GM21367 (cell line): Measurements from ENCODE around the gene ARHGEF11.

Experiments used
- ATAC-seq: cut with Tn5 transposase; IDR thresholded peaks from one replicate; pipeline ENCODE4 v1.9.1; 2021; ENCODE audit not compliant: unreplicated experiment

Gene ARHGEF11

DNA sequence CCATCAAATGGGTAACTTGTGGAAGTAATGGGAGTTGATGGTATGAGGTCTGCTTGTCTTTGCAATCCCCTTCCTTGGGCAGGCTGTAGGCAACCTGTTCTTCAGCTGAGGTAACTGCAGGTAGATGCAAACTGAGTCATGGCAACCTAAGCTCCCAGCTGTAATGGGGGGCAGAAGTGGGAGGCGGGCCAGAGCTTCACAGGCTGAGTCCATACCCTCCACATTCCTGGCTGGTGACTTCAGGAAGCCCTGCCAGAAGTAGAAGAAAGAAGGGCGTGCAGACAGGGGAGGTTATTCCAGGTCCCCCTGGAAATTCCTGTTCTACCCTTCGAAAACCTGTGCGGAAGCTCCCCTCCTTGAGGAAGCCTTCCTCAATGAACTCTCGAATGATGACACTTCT is 44.9 kb downstream of the ARHGEF11 start:
- ATAC-seq = no peak

DNA sequence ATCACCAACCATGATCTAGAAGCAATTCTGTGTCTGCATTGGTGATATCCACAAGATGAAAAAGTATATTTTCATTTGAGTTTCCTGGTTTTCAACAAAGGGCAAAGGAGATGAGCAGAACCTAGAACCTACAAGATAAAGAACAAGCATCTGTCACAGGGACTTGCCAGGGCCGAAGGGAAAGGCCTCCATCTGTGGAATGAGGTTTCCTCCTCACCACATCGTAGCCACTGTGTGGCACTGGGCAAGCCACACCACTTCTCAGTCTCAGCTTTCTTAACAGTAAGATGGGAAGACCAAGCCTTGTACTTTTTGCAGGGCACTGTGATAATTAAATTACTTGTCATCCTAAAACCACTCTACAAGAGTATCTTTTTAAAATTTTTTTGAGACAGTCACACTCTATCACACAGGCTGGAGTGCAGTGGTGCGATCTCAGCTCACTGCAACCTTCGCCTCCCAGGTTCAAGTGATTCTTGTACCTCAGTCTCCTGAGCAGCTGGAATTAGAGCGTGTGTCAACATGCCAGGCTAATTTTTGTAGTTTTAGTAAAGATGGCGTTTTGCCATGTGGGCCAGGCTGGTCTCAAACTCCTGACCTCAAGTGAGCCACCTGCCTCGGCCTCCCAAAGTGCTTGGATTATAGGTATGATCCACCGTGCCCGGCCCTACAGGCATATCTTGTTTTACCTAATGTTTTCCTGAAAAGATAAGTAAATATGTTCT is 45.8 kb downstream of the ARHGEF11 start:
- ATAC-seq = no peak

- no peak for ATAC-seq
Observed at GRCh38 chr1:156998840-156999500, 46.6 kb downstream of the ARHGEF11 start.

GRCh38 chr1:156998301-156998700 is 47.2 kb downstream of the ARHGEF11 start:
- no peak for ATAC-seq

DNA sequence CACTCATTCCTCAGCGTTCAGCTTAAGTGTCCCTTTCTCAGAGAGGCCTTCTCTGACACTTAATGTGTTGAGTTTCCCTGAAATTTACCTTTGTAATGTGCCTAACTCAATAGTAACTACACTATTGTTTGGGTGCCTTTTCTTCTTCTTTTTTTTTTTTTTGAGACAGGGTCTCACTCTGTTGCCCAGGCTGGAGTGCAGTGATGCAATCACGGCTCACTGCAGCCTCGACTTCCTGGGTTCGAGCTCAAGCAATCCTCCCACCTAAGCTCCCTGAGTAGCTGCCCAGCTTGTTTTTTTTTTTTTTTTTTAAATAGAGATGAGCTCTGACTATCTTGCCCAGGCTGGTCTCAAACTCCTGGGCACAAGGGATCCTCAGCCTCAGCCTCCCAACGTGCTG is 50.1 kb downstream of the ARHGEF11 start:
- ATAC-seq = no peak

GRCh38 chr1:156994277-156994676 is 51.3 kb downstream of the ARHGEF11 start:
- no peak for ATAC-seq

GRCh38 chr1:156993426-156994147 is 52.0 kb downstream of the ARHGEF11 start:
- ATAC-seq = no peak

DNA sequence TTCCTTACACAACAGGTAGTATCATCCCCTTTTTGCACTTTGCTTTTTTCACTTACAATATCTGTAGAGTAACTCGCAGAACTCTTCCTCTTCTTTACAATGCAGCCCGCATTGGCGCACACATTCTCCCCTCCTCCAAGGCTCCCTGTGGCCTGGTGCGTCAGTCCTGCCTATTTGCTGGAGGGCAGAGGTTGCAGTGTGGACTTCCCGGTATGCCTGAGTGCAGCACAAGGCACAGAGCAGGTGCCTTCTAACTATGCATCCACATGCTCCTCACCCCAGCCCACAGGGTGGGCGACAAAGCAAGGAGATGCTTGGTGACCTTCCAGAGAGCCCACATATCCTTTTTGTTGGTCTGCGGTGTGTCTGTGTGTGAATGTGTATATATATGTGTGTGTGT is 53.3 kb downstream of the ARHGEF11 start:
- ATAC-seq = no peak

DNA sequence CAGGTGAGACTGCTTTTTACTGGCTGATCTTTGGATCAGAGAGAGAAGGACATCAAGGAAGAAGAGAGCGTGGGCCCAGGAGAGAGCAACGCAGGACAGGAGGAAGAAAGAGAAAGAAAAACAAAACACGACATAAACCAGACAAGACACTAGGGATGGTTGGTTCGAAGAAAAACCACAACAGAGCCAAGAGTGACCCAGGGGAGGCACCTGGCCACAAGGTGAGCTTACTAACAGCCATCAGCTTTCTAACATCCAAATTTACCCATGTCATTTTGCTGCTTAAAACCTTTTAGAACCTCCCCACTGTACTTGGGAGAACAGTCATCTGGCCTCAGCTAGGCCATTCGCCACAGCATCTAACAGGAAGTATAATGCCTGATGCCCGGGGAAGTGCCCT is 57.8 kb downstream of the ARHGEF11 start:
- no peak for ATAC-seq

DNA sequence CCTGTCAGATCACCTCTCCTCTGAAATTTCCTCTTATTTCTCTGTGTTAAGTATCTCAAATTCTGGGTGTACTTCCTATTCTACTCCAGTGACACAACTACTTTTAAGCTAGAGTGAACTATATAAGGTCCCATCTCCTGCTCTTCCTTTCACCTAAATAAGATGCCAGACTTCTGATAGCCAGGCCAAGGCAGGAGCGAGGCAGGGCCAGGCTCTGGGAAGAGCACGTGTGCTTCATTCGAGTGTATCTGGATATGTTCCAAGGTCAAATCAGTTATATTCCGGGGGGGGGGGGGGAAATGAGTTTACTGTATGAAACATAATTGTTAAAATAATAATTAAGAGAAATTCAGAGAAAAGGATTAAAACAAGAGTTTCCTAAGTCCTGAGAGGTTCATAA is 65.0 kb downstream of the ARHGEF11 start:
- no peak for ATAC-seq

DNA sequence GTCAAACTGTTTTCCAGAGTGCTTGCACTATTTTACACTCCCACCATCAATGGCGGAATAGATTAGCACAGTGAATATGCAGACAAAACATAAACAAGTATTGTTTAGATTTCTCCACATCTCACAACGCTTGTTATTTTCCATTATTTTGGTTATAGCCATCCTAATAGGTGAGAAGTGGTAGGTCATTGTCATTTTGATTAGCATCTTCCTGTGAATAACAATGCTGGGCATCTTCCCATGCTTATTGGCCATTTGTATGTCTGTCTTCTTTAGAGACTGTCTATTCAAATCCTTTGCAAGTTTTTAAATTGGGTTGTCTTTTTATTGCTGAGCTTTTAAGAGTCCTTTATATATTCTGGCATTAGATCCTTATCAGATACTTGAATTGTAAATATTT is 70.5 kb downstream of the ARHGEF11 start:
- no peak for ATAC-seq

DNA sequence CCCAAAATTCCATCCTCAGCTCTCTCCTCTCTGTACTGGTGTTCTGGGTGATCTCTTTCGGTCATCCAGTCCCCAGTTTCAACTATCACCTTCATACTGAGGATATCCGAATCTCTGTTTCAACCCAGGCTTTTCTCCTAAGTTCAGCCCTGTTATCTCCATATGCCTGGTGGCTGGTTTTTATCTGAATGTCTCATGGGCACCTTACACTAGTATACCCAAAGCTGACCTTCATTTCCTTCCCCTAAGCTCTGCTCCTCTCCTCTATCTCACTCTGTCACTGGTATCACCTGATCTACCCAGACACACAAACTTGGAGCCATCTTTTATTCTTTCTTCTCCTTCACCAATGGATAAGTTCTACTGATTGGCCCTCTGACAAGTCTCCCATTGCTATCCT is 72.1 kb downstream of the ARHGEF11 start:
- no peak for ATAC-seq

GRCh38 chr1:156970017-156970416 is 75.5 kb downstream of the ARHGEF11 start:
- ATAC-seq = no peak

DNA sequence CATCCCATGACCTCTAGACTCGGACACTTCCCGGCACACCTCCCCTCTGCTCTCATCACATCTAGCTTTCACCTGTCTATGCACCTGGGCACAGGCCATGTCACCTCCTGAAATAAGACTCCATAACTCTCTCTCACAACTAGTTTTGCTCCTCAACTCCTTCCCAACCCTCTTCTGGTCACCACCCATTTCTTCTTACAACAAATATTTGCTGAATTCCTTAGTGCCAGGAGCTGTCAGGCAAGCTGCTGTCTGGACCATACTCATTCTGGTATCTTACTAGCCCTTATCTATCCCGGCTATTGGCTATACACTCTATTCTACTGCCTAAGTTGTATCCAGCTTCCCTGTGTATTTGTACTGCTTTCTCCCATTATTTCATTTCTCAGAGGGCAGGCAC is 76.0 kb downstream of the ARHGEF11 start:
- no peak for ATAC-seq

- ATAC-seq = no peak
Observed at GRCh38 chr1:156964441-156964840, 81.1 kb downstream of the ARHGEF11 start.

- no peak for ATAC-seq
Observed at GRCh38 chr1:156963621-156964020, 81.9 kb downstream of the ARHGEF11 start.

GRCh38 chr1:156961709-156962108 is 83.8 kb downstream of the ARHGEF11 start:
- no peak for ATAC-seq

GRCh38 chr1:156959925-156960324 is 85.6 kb downstream of the ARHGEF11 start:
- no peak for ATAC-seq

GRCh38 chr1:156959414-156959813 is 86.1 kb downstream of the ARHGEF11 start:
- ATAC-seq = no peak

DNA sequence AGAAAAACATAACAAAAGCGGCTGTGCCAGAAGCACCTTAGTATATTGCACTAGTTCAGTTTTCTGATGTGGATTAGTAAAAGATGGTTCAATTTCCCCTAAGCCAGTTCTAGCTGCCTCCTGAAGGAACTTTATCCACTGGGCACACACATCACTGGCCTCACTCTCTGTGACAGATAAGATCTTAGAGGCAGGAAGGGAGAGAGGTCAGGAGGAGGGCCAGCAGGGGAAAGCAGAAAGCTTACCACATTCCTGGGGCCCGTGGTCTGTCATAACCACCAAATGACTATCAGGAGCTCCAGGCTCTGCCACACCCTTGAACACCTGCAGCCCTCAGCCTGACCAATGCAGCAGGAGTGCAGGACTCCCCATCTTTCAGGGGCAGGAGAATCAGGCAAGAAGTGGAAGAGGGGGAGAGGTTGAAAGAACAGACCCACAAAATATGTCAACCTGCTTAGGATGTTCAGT is 87.3 kb downstream of the ARHGEF11 start:
- ATAC-seq = no peak

- no peak for ATAC-seq
Observed at GRCh38 chr1:156957634-156958033, 87.9 kb downstream of the ARHGEF11 start.

DNA sequence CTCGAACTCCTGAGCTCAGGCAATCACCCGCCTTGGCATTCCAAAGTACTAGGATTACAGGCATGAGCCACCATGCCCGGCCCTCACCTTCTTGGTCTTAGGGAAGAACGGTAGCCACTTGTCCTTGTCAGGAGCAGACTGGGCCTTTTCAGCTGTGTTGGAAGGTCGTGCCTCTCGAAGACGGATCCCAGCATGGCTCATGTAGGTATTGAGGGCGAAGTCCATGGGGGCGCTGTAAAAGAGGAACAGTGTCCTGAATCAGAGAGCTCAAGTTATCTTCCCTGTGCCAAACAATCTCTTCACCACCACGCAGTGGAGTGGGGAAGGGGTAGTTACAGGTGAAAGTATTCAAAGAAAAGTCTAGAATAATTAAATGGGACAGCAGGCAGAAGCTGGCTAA is 89.2 kb downstream of the ARHGEF11 start:
- no peak for ATAC-seq
